ENCODE results near the gene PAIP2. TPM values are rescaled to one million over a fixed set of nuclear protein-coding genes. Genes with fewer than 3 reads are reported as not detected.
"Not testable (repeated sequence)": the region's sequence is repeated elsewhere in the genome, so short reads cannot be mapped to it uniquely, and the experiment has no call there.

PAIP2 gene
- total RNA-seq, 1 experiment from 2014 or later: 50.9 TPM

DNA sequence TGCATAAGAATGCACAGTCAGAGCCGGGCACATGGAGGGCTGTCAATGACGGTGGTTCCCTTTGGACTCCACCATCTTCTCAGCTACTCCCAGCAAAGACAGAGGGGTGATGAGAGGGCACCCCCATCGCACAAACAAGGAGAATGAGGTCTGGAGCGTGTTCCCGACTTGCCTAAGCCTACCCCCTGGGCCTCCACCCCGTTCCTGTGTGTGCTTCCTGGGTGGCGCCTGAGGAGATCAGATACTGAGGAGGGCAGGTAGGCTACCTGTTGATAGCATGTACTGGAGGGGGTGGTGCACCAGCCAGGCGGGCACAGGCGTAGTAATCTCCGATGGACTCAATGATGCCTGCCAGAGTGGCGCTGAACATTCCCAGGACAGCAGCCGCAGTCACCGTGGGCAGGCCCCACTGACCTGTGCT, 37.3 kb downstream of the PAIP2 start:
- Histone ChIP-seq H3K4me3 (ENCODE audit: insufficient read depth, low read depth, low read length) (no peak overlapping the region), H3K27me3 (ENCODE audit: control insufficient read depth, insufficient read depth, low read length) (no peaks in the 10 kb centered on the region)
- DNase-seq: peak; percentile 40

DNA sequence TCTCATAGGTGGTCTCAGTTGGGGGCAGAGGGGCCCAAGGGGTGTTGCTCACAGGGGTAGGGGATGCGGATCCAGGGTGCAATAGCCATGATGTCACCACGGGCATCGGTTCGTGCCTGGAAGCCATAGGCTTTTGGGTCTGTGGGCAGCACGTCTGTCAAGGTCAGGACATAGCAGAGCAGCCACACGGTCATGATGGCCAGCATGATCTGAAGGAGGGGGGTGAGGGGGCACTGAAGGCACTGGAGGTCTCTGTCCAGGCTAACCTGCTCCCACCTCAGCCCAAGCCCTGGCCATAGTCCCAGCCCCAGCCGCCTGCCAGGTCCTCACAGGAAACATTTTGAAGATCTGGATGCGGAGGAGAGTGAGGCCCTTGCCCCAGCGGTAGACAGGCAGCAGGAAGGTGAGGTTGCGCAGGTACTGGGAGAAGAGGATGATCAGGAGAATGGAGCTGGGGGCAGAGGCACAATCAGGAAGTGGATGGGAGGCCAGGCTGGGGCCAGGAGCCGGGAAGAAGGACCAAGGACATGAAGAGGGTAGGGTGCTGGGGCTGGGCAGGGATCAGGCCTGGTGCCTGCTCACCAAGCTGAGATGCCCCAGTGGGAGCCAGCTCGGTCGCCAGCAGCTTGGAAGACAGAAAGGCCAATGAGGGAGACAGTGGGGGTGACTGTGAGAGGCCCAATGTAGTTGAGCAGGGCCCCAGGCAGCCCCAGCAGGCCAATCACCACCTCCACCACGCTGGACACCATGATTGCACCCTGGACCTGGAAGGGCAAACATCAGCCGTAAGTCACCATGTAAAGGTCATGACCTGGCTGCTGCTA, 38.2 kb downstream of the PAIP2 start:
- DNase-seq: peak; percentile 38
- Histone ChIP-seq H3K27me3 (ENCODE audit: control insufficient read depth, insufficient read depth, low read length) (no peaks in the 10 kb centered on the region), H3K36me3 (replicated peaks; ENCODE audit: control insufficient read depth, insufficient read depth, low read length) (no peaks in the 10 kb centered on the region), H3K4me3 (ENCODE audit: insufficient read depth, low read depth, low read length) (no peak overlapping the region)

More for the DNA sequence above, 37.3 kb downstream of the PAIP2 start:
- H3K36me3 ChIP-seq (replicated peaks; ENCODE audit: control insufficient read depth, insufficient read depth, low read length): no peaks in the 10 kb centered on the region; the same call in 1 of the 2 replicates

- no peak for DNase-seq
- Histone ChIP-seq H3K4me3 (ENCODE audit: insufficient read depth, low read depth, low read length) (no peak overlapping the region), H3K36me3 (replicated peaks; ENCODE audit: control insufficient read depth, insufficient read depth, low read length) (no peaks in the 10 kb centered on the region), H3K27me3 (ENCODE audit: control insufficient read depth, insufficient read depth, low read length) (no peaks in the 10 kb centered on the region)
Observed at GRCh38 chr5:139381837-139382761, 40.4 kb downstream of the PAIP2 start.

DNA sequence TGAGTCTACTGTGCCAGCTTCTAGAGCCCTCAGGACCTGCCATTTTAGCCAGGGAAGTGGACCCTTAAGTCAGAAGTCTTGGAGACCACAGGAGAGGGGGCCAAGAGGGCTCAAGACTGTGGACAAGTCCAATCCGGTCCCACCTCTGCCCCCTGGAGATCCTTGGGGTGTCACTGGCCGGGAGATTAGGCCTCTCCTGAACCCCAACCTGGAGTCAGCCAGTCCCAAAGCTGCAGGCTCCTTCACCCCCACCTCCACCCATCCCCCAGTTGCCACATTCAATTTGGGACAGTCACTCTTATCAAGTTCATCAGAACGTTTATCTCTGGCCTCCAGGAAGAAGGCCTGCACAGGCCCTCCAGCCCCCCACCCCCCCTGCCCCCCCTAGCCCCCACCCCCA, 41.2 kb downstream of the PAIP2 start:
- H3K4me3 ChIP-seq (ENCODE audit: insufficient read depth, low read depth, low read length): no peak overlapping the region
- DNase-seq: no peak
- H3K27me3 ChIP-seq (ENCODE audit: control insufficient read depth, insufficient read depth, low read length): no peaks in the 10 kb centered on the region
- H3K36me3 ChIP-seq (replicated peaks; ENCODE audit: control insufficient read depth, insufficient read depth, low read length): no peaks in the 10 kb centered on the region

DNA sequence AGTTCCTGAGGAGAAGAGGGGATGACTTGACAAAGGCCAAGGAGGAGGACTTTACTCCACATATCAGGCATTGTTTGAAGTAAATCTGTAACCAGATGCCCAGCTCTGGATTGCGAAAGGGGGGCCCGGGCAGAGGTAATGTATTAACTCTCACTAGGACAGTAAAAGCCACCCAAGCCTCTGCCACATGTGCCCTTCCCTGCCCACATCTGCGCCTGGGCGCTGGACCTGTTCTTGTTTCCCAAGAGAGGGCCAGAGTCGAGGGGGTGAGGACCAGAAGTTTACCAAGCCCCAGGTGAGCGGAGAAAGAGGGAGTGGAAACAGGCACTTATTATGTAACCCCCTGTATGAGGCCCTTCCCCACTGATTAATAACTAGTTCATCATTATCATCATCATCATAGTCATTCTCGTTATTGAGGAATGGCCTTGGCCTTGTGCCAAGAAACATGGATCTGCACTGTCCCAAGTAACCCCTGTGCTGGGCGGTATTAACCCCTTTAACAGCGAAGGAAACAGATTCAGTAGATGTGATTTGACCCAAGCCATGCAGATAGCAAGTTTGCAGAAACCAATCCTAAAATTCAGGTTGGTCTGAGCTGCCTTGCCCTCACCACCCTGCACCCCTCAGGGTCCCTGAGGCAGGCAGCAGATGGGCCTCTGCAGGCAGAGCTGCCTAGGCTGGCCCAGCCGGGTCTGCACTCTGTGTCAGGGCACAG, 41.8 kb downstream of the PAIP2 start, which contains the start of gene SLC23A1:
SLC23A1 (minus strand) TSS at position 23 of the 718 bp plus-strand sequence. CDS start 44 bp downstream, outside the sequence.
- H3K27me3 ChIP-seq (ENCODE audit: control insufficient read depth, insufficient read depth, low read length): no peaks in the 10 kb centered on the region
- no peak for DNase-seq
- no peaks in the 10 kb centered on the region for H3K36me3 ChIP-seq (replicated peaks; ENCODE audit: control insufficient read depth, insufficient read depth, low read length)
- H3K4me3 ChIP-seq (ENCODE audit: insufficient read depth, low read depth, low read length): no peak within 1 kb of the TSS

GRCh38 chr5:139383993-139384590, 42.4 kb downstream of the PAIP2 start:
- Histone ChIP-seq H3K36me3 (replicated peaks; ENCODE audit: control insufficient read depth, insufficient read depth, low read length) (no peaks in the 10 kb centered on the region), H3K4me3 (ENCODE audit: insufficient read depth, low read depth, low read length) (no peak overlapping the region), H3K27me3 (ENCODE audit: control insufficient read depth, insufficient read depth, low read length) (no peaks in the 10 kb centered on the region)
- no peak for DNase-seq

DNA sequence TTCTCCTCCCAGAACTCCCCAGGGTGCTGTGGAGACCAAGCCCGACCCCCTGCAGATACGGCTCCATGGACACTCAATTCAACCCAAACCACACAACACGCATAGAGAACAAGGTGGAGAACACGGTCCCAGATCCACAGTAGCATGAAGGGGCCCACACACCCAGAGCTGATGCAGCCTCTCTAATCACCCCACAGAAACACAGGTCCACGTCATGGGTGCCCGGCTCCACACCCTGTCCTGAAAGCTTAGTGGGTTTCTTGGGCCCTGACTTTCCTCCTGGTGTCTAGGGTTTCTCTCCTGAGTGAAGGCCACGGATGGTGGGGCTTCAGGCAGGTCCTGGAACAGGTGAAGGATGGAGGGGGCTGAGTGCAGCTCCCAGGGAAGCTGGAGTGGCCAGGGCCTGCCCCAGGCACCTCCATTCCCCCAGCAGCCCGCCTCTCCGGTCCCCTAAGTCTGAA, 43.0 kb downstream of the PAIP2 start:
- no peak for DNase-seq
- Histone ChIP-seq H3K27me3 (ENCODE audit: control insufficient read depth, insufficient read depth, low read length) (no peaks in the 10 kb centered on the region), H3K4me3 (ENCODE audit: insufficient read depth, low read depth, low read length) (no peak overlapping the region), H3K36me3 (replicated peaks; ENCODE audit: control insufficient read depth, insufficient read depth, low read length) (no peaks in the 10 kb centered on the region)

- H3K27me3 ChIP-seq (ENCODE audit: control insufficient read depth, insufficient read depth, low read length): no peaks in the 10 kb centered on the region
- DNase-seq: peak; percentile 56
- no peaks in the 10 kb centered on the region for H3K36me3 ChIP-seq (replicated peaks; ENCODE audit: control insufficient read depth, insufficient read depth, low read length)
- H3K4me3 ChIP-seq (ENCODE audit: insufficient read depth, low read depth, low read length): no peak overlapping the region
Observed at GRCh38 chr5:139385061-139386049, 43.7 kb downstream of the PAIP2 start.

GRCh38 chr5:139386050-139386438, 44.4 kb downstream of the PAIP2 start:
- DNase-seq: peak; percentile 19
- Histone ChIP-seq H3K4me3 (ENCODE audit: insufficient read depth, low read depth, low read length) (no peak overlapping the region), H3K36me3 (replicated peaks; ENCODE audit: control insufficient read depth, insufficient read depth, low read length) (no peaks in the 10 kb centered on the region), H3K27me3 (ENCODE audit: control insufficient read depth, insufficient read depth, low read length) (no peaks in the 10 kb centered on the region)

DNA sequence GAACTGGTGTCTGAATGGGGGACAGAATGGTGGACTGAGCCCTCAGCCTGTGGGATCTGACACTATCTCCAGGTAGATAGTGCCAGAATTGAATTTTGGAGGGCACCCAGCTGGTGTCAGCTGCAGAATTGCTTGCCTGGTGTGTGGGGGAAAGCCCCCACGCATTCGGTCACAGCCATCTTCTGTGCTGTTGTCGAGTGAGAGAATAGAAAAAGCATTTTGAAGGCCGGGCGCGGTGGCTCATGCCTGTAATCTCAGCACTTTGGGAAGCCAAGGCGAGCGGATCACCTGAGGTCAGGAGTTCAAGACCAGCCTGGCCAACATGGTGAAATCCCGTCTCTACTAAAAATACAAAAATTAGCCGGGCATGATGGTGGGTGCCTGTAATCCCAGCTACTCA, 45.3 kb downstream of the PAIP2 start:
- not testable (repeated sequence) for H3K27me3 ChIP-seq (ENCODE audit: control insufficient read depth, insufficient read depth, low read length); H3K4me3 ChIP-seq (ENCODE audit: insufficient read depth, low read depth, low read length); H3K36me3 ChIP-seq (replicated peaks; ENCODE audit: control insufficient read depth, insufficient read depth, low read length)
- peak; percentile 5 for DNase-seq

GRCh38 chr5:139387611-139388197, 46.0 kb downstream of the PAIP2 start:
- Histone ChIP-seq H3K36me3 (replicated peaks; ENCODE audit: control insufficient read depth, insufficient read depth, low read length) (no peaks in the 10 kb centered on the region), H3K27me3 (ENCODE audit: control insufficient read depth, insufficient read depth, low read length) (peaks cover under 1% of the 10 kb centered on the region; the same call in 1 of the 2 replicates), H3K4me3 (ENCODE audit: insufficient read depth, low read depth, low read length) (no peak overlapping the region)
- peak; percentile 55 for DNase-seq

DNA sequence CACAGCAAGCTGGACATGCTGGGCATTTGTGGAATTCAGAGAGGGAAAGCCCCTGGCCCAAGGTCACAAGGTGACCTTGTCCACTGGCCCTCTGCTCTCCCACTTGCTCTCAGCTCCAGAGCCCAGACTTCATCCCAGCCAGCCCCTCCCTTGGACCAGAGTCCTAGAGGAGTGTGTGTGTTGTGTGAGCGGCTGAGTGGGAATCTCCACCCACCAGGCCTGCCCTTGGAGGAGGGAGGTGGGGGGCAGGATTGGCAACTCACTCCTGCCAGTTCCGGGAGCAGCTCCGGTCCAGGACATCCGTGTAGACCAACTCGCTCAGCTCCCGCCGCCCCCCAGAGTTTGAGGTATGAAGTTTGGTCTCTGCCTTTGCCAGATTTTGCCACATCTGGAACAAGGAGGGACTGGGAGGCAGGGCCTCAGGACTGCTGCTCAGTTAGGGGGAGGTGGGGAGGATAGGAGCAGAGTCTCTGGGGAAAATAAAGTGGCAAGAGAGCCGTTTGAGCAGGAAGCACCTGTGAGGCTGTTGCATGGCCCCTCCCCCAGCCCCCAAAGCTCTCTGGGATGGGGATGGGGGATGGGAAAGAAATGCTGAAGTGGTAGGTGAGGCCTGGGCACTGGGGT, 46.7 kb downstream of the PAIP2 start:
- peaks cover 7% of the 10 kb centered on the region for H3K27me3 ChIP-seq (ENCODE audit: control insufficient read depth, insufficient read depth, low read length)
- H3K4me3 ChIP-seq (ENCODE audit: insufficient read depth, low read depth, low read length): no peak overlapping the region
- peak; percentile 79 for DNase-seq
- H3K36me3 ChIP-seq (replicated peaks; ENCODE audit: control insufficient read depth, insufficient read depth, low read length): no peaks in the 10 kb centered on the region

Data from H7 (cell line).